Measurements from ENCODE around the gene TBX21. TPM values are rescaled to one million over a fixed set of nuclear protein-coding genes. Genes with fewer than 3 reads are reported as not detected.

The TBX21 gene
- total and polyA plus RNA-seq, 9 of the 15 experiments (the other 6 are each of a cell fraction or from before 2014, with no cell fraction given): 0.07 TPM; not detected in 8

DNA sequence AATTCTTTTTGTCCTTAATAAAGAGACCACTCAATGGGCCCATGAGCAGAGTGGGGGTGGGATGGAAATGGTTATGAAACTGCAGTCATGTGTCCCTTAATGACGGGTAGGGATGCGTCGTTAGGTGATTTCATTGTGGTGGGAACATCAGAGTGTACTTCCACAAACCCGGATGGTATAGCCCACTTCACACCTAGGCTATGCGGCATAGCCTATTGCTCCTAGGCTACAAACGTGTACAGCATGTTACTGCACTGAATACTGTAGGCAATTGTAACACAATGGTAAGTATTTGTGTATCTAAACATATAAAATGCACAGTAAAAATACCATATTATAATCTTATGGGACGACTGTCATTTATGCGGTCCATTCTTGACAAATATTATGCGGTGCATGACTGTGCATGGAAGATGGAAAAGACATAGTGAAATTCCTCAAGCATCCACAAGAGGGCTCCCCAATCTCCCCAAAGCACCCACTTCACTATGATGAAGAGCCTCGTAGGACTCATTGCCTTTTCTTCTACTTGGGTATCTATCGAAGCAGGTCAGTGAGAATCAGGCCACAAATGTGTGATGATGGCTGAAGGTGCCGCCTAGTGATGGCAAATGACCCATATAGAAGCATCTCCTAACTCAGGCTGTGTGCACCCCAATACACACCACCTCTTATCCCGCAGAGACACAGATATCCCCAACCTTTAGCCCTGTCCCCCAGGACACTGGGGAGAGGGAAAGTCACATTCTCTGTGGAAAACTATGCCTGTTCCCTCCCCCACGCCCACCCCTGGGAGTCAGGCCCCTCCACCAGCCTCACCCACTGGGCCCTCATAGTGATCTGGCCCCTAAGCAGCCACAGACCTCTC is 43.5 kb downstream of the TBX21 start (continued):
- TF ChIP-seq, protein P1, sequence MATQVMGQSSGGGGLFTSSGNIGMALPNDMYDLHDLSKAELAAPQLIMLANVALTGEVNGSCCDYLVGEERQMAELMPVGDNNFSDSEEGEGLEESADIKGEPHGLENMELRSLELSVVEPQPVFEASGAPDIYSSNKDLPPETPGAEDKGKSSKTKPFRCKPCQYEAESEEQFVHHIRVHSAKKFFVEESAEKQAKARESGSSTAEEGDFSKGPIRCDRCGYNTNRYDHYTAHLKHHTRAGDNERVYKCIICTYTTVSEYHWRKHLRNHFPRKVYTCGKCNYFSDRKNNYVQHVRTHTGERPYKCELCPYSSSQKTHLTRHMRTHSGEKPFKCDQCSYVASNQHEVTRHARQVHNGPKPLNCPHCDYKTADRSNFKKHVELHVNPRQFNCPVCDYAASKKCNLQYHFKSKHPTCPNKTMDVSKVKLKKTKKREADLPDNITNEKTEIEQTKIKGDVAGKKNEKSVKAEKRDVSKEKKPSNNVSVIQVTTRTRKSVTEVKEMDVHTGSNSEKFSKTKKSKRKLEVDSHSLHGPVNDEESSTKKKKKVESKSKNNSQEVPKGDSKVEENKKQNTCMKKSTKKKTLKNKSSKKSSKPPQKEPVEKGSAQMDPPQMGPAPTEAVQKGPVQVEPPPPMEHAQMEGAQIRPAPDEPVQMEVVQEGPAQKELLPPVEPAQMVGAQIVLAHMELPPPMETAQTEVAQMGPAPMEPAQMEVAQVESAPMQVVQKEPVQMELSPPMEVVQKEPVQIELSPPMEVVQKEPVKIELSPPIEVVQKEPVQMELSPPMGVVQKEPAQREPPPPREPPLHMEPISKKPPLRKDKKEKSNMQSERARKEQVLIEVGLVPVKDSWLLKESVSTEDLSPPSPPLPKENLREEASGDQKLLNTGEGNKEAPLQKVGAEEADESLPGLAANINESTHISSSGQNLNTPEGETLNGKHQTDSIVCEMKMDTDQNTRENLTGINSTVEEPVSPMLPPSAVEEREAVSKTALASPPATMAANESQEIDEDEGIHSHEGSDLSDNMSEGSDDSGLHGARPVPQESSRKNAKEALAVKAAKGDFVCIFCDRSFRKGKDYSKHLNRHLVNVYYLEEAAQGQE (IDR thresholded peaks at IDR 0.05; ENCODE audit: borderline replicate concordance): peak; percentile 67
- TF ChIP-seq, protein P1 (CRISPR knock-in tag; IDR thresholded peaks at IDR 0.05; ENCODE audit: low read depth): no peak
- TF ChIP-seq, protein P2, sequence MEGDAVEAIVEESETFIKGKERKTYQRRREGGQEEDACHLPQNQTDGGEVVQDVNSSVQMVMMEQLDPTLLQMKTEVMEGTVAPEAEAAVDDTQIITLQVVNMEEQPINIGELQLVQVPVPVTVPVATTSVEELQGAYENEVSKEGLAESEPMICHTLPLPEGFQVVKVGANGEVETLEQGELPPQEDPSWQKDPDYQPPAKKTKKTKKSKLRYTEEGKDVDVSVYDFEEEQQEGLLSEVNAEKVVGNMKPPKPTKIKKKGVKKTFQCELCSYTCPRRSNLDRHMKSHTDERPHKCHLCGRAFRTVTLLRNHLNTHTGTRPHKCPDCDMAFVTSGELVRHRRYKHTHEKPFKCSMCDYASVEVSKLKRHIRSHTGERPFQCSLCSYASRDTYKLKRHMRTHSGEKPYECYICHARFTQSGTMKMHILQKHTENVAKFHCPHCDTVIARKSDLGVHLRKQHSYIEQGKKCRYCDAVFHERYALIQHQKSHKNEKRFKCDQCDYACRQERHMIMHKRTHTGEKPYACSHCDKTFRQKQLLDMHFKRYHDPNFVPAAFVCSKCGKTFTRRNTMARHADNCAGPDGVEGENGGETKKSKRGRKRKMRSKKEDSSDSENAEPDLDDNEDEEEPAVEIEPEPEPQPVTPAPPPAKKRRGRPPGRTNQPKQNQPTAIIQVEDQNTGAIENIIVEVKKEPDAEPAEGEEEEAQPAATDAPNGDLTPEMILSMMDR (IDR thresholded peaks at IDR 0.05 in 2 of 3, conservative IDR thresholded peaks at IDR 0.05 in 1 of 3; ENCODE audit: insufficient read depth in 2 of 3, low read depth in 1 of 3, low read length in 3 of 3): peak; percentile 75 to 84 (median 76)
- TF ChIP-seq CREM (IDR thresholded peaks at IDR 0.05; ENCODE audit: low read depth) (0 out of 2 replicates have a peak, but pooled peaks have one; percentile 3), TEAD4 (IDR thresholded peaks at IDR 0.05; ENCODE audit: low read length) (peak; percentile 33; the same call in 1 of the 2 replicates), TEAD4 (CRISPR knock-in tag; IDR thresholded peaks at IDR 0.05; ENCODE audit: borderline replicate concordance) (no peak), MAFG (tag; conservative IDR thresholded peaks at IDR 0.05) (0 out of 2 replicates have a peak, but pooled peaks have one; percentile 15), GABPB2 (CRISPR knock-in tag; conservative IDR thresholded peaks at IDR 0.05) (no peak), MAFF (IDR thresholded peaks at IDR 0.05; ENCODE audit: low read length) (0 out of 2 replicates have a peak, but pooled peaks have one; percentile 5), JUND (IDR thresholded peaks at IDR 0.05; ENCODE audit: borderline replicate concordance, low read depth, low read length) (peak; percentile 16; the same call in 1 of the 2 replicates), JUND (tag; IDR thresholded peaks at IDR 0.05; ENCODE audit: borderline replicate concordance, low read depth, low read length) (no peak), RCOR1 (IDR thresholded peaks at IDR 0.05; ENCODE audit: borderline replicate concordance in 1 of 2, low read depth in 2 of 2, low read length in 2 of 2) (0 out of 4 replicates have a peak, but pooled peaks of 1 of the 2 experiments have one; percentile 11), RAD21 (CRISPR knock-in tag; conservative IDR thresholded peaks at IDR 0.05 in 1 of 2, IDR thresholded peaks at IDR 0.05 in 1 of 2) (peak; percentile 36 to 78), JUN (IDR thresholded peaks at IDR 0.05; ENCODE audit: borderline replicate concordance, low read depth, low read length) (0 out of 2 replicates have a peak, but pooled peaks have one; percentile 16), JUN (CRISPR knock-in tag; IDR thresholded peaks at IDR 0.05; ENCODE audit: borderline replicate concordance) (no peak), SP1 (CRISPR knock-in tag; IDR thresholded peaks at IDR 0.05) (no peak)

Measured in K562 (cell line).